Neuronal stem cell (in vitro differentiated cells): ENCODE measurements around the gene ALG3.
"Not testable (repeated sequence)": the region's sequence is repeated elsewhere in the genome, so short reads cannot be mapped to it uniquely, and the experiment has no call there.

ENCODE experiments used
- DNase-seq: peaks from one replicate; pipeline ENCODE4 v3.0.0-alpha.2; 2013; ENCODE audit warnings: low spot score
- H2AFZ ChIP-seq: one replicate; pipeline ENCODE4 v1.6.1; 2013; ENCODE audit warnings: mild to moderate bottlenecking, low read length, inconsistent platforms
- H2AK5ac ChIP-seq: 2 replicates; pipeline ENCODE4 v1.6.1; 2013; ENCODE audit warnings: low read depth, mild to moderate bottlenecking, inconsistent platforms, low read length, moderate library complexity, mixed read lengths
- H2BK120ac ChIP-seq: 2 replicates; pipeline ENCODE4 v1.6.1; 2013; ENCODE audit warnings: low read depth, mild to moderate bottlenecking, inconsistent platforms, low read length, moderate library complexity, mixed read lengths
- H2BK12ac ChIP-seq: one replicate; pipeline ENCODE4 v1.6.1; 2013; ENCODE audit warnings: low read length, inconsistent platforms
- H2BK15ac ChIP-seq: 2 replicates; pipeline ENCODE4 v1.6.1; 2013; ENCODE audit warnings: mild to moderate bottlenecking, low read length, inconsistent platforms, mixed read lengths
- H2BK5ac ChIP-seq: one replicate; pipeline ENCODE4 v1.6.1; 2013; ENCODE audit warnings: inconsistent platforms, mild to moderate bottlenecking, low read length, moderate library complexity
- H3K14ac ChIP-seq: one replicate; pipeline ENCODE4 v1.6.1; 2013; ENCODE audit warnings: low read length, inconsistent platforms
- H3K18ac ChIP-seq: 2 replicates; pipeline ENCODE4 v1.6.1; 2013; ENCODE audit warnings: low read length, inconsistent platforms
- H3K23ac ChIP-seq: 2 replicates; pipeline ENCODE4 v1.6.1; 2013; ENCODE audit warnings: low read depth, mild to moderate bottlenecking, mixed read lengths, low read length, inconsistent platforms; ENCODE audit not compliant: poor library complexity
- H3K27ac ChIP-seq: replicated peaks from 3 replicates; pipeline ENCODE4 v1.5.1; 2013; ENCODE audit warnings: low read length, inconsistent platforms
- H3K27me3 ChIP-seq, 3 experiments: 2 replicates each; pipeline ENCODE4 v1.6.1; 2013; ENCODE audit warnings: low read length in 3 of 3, mild to moderate bottlenecking in 2 of 3, inconsistent platforms in 1 of 3, low read depth in 1 of 3, mixed read lengths in 1 of 3, moderate library complexity in 1 of 3; ENCODE audit not compliant: control insufficient read depth in 3 of 3, insufficient read depth in 3 of 3
- H3K36me3 ChIP-seq, 2 donors: replicated peaks in 1 of 2; 2 replicates each; pipeline ENCODE4 v1.6.1; 2013; ENCODE audit warnings: low read length in 2 of 2; ENCODE audit not compliant: control insufficient read depth in 2 of 2, insufficient read depth in 2 of 2
- H3K4ac ChIP-seq: 2 replicates; pipeline ENCODE4 v1.6.1; 2013; ENCODE audit warnings: inconsistent platforms, mild to moderate bottlenecking, low read length, moderate library complexity
- H3K4me1 ChIP-seq, 2 donors: 1 replicate in 1 of 2; 2 replicates in 1 of 2; pipeline ENCODE4 v1.6.1; 2013; ENCODE audit warnings: low read length in 2 of 2, low read depth in 1 of 2; ENCODE audit not compliant: control insufficient read depth in 2 of 2, insufficient read depth in 1 of 2
- H3K4me2 ChIP-seq: one replicate; pipeline ENCODE4 v1.6.1; 2013; ENCODE audit warnings: mild to moderate bottlenecking, low read length, inconsistent platforms; ENCODE audit not compliant: insufficient read depth, poor library complexity, severe bottlenecking
- H3K4me3 ChIP-seq, 2 donors: 2 replicates each; pipeline ENCODE4 v1.5.1; 2013; ENCODE audit warnings: low read length in 2 of 2, mild to moderate bottlenecking in 2 of 2, inconsistent platforms in 1 of 2, moderate library complexity in 1 of 2
- H3K79me1 ChIP-seq: one replicate; pipeline ENCODE4 v1.6.1; 2013; ENCODE audit warnings: low read depth, mild to moderate bottlenecking, inconsistent platforms, low read length, moderate library complexity
- H3K9ac ChIP-seq: one replicate; pipeline ENCODE4 v1.6.1; 2013; ENCODE audit warnings: mild to moderate bottlenecking, low read depth, low read length, inconsistent platforms; ENCODE audit not compliant: poor library complexity
- H3K9me3 ChIP-seq, 2 donors: replicated peaks in 1 of 2; 2 replicates each; pipeline versions ENCODE3 to v1.6.1; 2013; ENCODE audit warnings: low read length in 2 of 2, mild to moderate bottlenecking in 2 of 2, inconsistent platforms in 1 of 2, low read depth in 1 of 2, mixed read lengths in 1 of 2, moderate library complexity in 1 of 2; ENCODE audit not compliant: control insufficient read depth in 2 of 2, insufficient read depth in 1 of 2
- H4K8ac ChIP-seq: one replicate; pipeline ENCODE4 v1.6.1; 2013; ENCODE audit warnings: low read depth, mild to moderate bottlenecking, inconsistent platforms, low read length, moderate library complexity
- H4K91ac ChIP-seq: one replicate; pipeline ENCODE4 v1.6.1; 2013; ENCODE audit warnings: low read length, low read depth, mild to moderate bottlenecking, inconsistent platforms; ENCODE audit not compliant: poor library complexity
- WGBS, 2 donors: extraction: QIAGEN DNeasy Blood & Tissue Kit; methylation state at CpG; one replicate each; pipeline ENCODE4 v1.1.7; 2013; ENCODE audit warnings: missing lambda C conversion rate in 2 of 2, mixed read lengths in 1 of 2; ENCODE audit not compliant: insufficient read length in 2 of 2, insufficient replicate concordance in 1 of 2; ENCODE audit errors: extremely low coverage in 2 of 2; 5-methylcytosine and 5-hydroxymethylcytosine counted together

The ALG3 gene

DNA sequence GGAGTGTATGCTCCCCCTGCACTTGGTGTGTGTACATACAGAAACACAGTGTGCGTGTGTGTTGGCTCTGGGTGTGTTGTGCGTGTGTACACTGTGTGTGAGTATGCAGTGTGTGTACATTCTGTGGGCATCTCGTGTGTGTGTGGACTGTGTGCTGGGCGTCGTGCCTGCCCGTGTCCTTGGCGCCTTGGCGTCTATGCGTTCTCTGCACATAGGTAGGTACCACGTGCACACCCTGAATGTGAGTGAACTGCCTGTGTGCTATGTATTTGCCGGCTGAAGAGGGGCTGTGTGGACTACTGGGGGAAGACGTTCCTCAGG, 26.6 kb upstream of the ALG3 start:
- Histone ChIP-seq H2AFZ (no peak overlapping the region), H4K91ac (no peak overlapping the region), H3K4ac (no peak overlapping the region), H3K23ac (peak overlapping the region; percentile 50), H3K36me3 (no peaks in the 10 kb centered on the region), H2AK5ac (no peak overlapping the region), H3K14ac (peak overlapping the region; percentile 3), H3K4me2 (no peak overlapping the region), H3K9me3 (peaks cover 0 to 3% of the 10 kb centered on the region in 2 donors), H2BK12ac (peak overlapping the region; percentile 91), H3K9ac (peak overlapping the region; percentile 66), H3K18ac (no peak overlapping the region), H3K27me3 (peaks cover 3 to 67% (median 33%) of the 10 kb centered on the region in 3 experiments), H3K79me1 (no peaks in the 10 kb centered on the region), H3K4me1 (peaks cover 0 to 3% of the 10 kb centered on the region in 2 donors), H2BK5ac (no peak overlapping the region), H3K27ac (no peak overlapping the region), H2BK15ac (no peak overlapping the region), H4K8ac (peak overlapping the region; percentile 84), H2BK120ac (no peak overlapping the region), H3K4me3 (no peak overlapping the region)
- no peak for DNase-seq
- no CpG with 5 or more reads among the region's 12 CpGs for WGBS, 2 donors

DNA sequence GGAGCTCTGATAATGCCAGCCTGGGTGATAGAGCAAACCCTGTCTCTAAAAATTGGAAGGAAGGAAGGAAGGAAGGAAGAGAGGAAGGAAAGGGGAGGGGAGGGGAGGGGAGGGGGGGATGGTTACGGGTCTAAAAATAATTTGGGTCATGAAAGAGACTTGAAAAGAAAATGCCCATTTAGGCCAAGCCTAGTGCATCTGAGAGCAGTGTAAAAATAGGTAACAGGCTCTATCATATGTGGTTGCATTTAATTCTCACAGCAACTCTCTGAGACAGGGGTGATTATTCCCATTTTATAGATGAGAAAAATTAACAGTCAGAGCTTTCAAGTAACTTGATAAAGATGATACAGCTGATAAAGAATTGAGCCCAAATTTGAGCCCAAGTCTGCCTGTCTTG, 23.5 kb upstream of the ALG3 start:
- H2BK12ac ChIP-seq = no peak overlapping the region
- H3K4ac ChIP-seq = no peak overlapping the region
- H3K18ac ChIP-seq = no peak overlapping the region
- no peak overlapping the region for H2AFZ ChIP-seq
- peaks cover 0 to 3% of the 10 kb centered on the region in 2 donors for H3K9me3 ChIP-seq
- H2BK15ac ChIP-seq = no peak overlapping the region
- no peak overlapping the region for H4K91ac ChIP-seq
- no peak overlapping the region for H3K14ac ChIP-seq
- no peaks in the 10 kb centered on the region for H3K36me3 ChIP-seq
- H3K4me3 ChIP-seq = no peak overlapping the region
- H3K4me1 ChIP-seq = peaks cover 0 to 3% of the 10 kb centered on the region in 2 donors
- no peak for DNase-seq
- H3K4me2 ChIP-seq = no peak overlapping the region
- H3K9ac ChIP-seq = no peak overlapping the region
- no peak overlapping the region for H3K23ac ChIP-seq
- H2AK5ac ChIP-seq = no peak overlapping the region
- no peak overlapping the region for H3K27ac ChIP-seq
- H2BK5ac ChIP-seq = no peak overlapping the region
- H3K79me1 ChIP-seq = no peaks in the 10 kb centered on the region
- peaks cover 3 to 45% (median 25%) of the 10 kb centered on the region in 3 experiments for H3K27me3 ChIP-seq
- no peak overlapping the region for H4K8ac ChIP-seq
- H2BK120ac ChIP-seq = no peak overlapping the region
- WGBS, 2 donors = no CpG with 5 or more reads among the region's 1 CpG

- not testable (repeated sequence) for H4K91ac ChIP-seq, H2BK12ac ChIP-seq, H3K9me3 ChIP-seq, H2BK5ac ChIP-seq, H2BK15ac ChIP-seq, H4K8ac ChIP-seq, H3K4ac ChIP-seq, H2BK120ac ChIP-seq, H3K4me2 ChIP-seq, H3K4me1 ChIP-seq, H3K14ac ChIP-seq, H2AFZ ChIP-seq, H2AK5ac ChIP-seq, H3K27ac ChIP-seq, H3K23ac ChIP-seq, H3K4me3 ChIP-seq, H3K79me1 ChIP-seq, DNase-seq, H3K9ac ChIP-seq, H3K18ac ChIP-seq, H3K36me3 ChIP-seq
- WGBS, 2 donors = no CpG with 5 or more reads among the region's 1 CpG
- H3K27me3 ChIP-seq = peaks cover 2 to 25% (median 13%) of the 10 kb centered on the region in 3 experiments
These were observed 18.5 kb upstream of the ALG3 start for GRCh38 chr3:184267249-184267648.

DNA sequence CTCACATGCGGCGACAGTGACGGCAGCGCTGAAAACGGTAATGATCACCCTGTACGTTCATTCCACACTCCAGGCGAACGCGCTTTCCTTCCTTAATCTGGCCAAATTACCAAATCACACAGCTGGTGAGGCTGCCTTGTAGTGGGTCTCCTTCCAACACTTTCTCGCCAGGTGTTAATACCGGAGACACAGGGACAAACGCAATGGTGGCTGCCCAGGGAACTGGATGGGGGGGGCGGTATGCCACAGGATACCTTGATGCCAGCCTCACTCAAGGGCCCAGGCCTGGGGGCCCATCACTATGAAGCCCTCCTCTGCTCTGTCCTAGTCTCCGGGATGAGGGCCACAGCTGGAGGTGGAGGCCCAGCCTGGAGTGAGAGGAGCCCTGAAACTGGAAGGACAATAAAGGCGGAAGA, 14.0 kb upstream of the ALG3 start:
- H3K79me1 ChIP-seq = peaks cover 2% of the 10 kb centered on the region
- H2AK5ac ChIP-seq = peak overlapping the region; percentile 32
- H2BK15ac ChIP-seq = no peak overlapping the region
- H3K14ac ChIP-seq = no peak overlapping the region
- H3K27ac ChIP-seq = no peak overlapping the region
- no peaks in the 10 kb centered on the region for H3K36me3 ChIP-seq
- peaks cover 10 to 12% of the 10 kb centered on the region in 2 donors for H3K4me1 ChIP-seq
- no CpG with 5 or more reads among the region's 15 CpGs for WGBS, 2 donors
- H3K18ac ChIP-seq = no peak overlapping the region
- H2AFZ ChIP-seq = peak overlapping the region; percentile 90
- H2BK120ac ChIP-seq = no peak overlapping the region
- no peak overlapping the region for H2BK12ac ChIP-seq
- H3K4me3 ChIP-seq = peak overlapping the region; percentile 46 to 56
- no peak overlapping the region for H2BK5ac ChIP-seq
- H3K9me3 ChIP-seq = no peaks in the 10 kb centered on the region
- no peak overlapping the region for H3K9ac ChIP-seq
- H3K4ac ChIP-seq = no peak overlapping the region
- no peak overlapping the region for H3K23ac ChIP-seq
- no peak overlapping the region for H4K8ac ChIP-seq
- H4K91ac ChIP-seq = no peak overlapping the region
- H3K4me2 ChIP-seq = peak overlapping the region; percentile 84
- DNase-seq = no peak
- peaks cover 21 to 45% (median 43%) of the 10 kb centered on the region in 3 experiments for H3K27me3 ChIP-seq
